Measurements from ENCODE around the gene ABLIM3.

ABLIM3 gene

DNA sequence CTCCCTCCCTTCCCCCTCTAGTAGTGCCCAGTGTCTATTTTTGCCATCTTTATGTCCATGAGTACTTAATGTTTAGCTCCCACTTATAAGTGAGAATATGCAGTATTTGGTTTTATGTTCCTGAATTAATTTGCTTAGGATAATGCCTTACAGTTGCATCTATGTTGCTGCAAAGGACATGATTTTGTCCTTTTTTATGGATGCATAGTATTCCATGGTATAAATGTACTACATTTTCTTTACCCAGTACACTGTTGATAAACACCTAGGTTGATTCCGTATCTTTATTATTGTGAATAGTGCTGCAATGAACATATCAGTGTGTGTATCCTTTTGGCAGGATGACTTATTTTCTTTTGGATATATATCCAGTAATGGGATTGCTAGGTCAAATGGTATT is 3.8 kb downstream of the ABLIM3 start:
- no peak overlapping the region for H3K27ac ChIP-seq
- no peaks in the 10 kb centered on the region for H3K36me3 ChIP-seq (ENCODE audit: insufficient read depth)
- H3K4me1 ChIP-seq (ENCODE audit: low read depth, poor library complexity, severe bottlenecking) = no peaks in the 10 kb centered on the region
- H2AFZ ChIP-seq (ENCODE audit: low read depth) = no peak overlapping the region
- H3K4me3 ChIP-seq (IDR thresholded peaks at IDR 0.05; ENCODE audit: insufficient read depth, low read depth, low read length) = no peak overlapping the region
- TF ChIP-seq, protein P1, sequence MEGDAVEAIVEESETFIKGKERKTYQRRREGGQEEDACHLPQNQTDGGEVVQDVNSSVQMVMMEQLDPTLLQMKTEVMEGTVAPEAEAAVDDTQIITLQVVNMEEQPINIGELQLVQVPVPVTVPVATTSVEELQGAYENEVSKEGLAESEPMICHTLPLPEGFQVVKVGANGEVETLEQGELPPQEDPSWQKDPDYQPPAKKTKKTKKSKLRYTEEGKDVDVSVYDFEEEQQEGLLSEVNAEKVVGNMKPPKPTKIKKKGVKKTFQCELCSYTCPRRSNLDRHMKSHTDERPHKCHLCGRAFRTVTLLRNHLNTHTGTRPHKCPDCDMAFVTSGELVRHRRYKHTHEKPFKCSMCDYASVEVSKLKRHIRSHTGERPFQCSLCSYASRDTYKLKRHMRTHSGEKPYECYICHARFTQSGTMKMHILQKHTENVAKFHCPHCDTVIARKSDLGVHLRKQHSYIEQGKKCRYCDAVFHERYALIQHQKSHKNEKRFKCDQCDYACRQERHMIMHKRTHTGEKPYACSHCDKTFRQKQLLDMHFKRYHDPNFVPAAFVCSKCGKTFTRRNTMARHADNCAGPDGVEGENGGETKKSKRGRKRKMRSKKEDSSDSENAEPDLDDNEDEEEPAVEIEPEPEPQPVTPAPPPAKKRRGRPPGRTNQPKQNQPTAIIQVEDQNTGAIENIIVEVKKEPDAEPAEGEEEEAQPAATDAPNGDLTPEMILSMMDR (conservative IDR thresholded peaks at IDR 0.05; ENCODE audit: low read depth, low read length) = no peak
- no peak overlapping the region for H3K9ac ChIP-seq
- H3K79me2 ChIP-seq (ENCODE audit: insufficient read depth, low read depth) = no peaks in the 10 kb centered on the region
- H3K27me3 ChIP-seq (ENCODE audit: insufficient read depth, low read depth) = no peaks in the 10 kb centered on the region
- no peak overlapping the region for H3K4me2 ChIP-seq
- H4K20me1 ChIP-seq (ENCODE audit: insufficient read depth) = no peaks in the 10 kb centered on the region

DNA sequence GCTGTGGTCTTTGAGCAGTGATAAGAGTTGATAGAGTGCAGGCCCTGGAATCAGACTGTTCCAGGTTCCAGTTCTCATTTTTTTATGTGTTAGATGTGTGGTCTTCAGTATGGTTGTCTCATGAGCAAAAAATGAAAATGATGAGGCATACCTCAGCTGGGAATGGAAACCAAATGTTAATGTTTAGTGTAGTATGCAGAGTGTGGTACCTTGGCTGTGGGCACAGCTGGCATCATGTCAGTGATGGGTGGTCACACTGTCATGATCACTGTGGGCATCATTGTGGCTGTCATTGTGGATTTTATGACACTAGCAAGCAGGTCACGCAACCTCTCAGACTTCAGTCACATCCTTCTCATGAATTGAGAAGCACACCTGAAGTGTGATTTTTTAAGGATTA is 6.4 kb downstream of the ABLIM3 start:
- TF ChIP-seq, protein P1 (conservative IDR thresholded peaks at IDR 0.05; ENCODE audit: low read depth, low read length) = no peak
- H2AFZ ChIP-seq (ENCODE audit: low read depth) = no peak overlapping the region
- H3K79me2 ChIP-seq (ENCODE audit: insufficient read depth, low read depth) = no peaks in the 10 kb centered on the region
- H3K36me3 ChIP-seq (ENCODE audit: insufficient read depth) = no peaks in the 10 kb centered on the region
- no peaks in the 10 kb centered on the region for H3K27me3 ChIP-seq (ENCODE audit: insufficient read depth, low read depth)
- no peak overlapping the region for H3K4me3 ChIP-seq (IDR thresholded peaks at IDR 0.05; ENCODE audit: insufficient read depth, low read depth, low read length)
- H4K20me1 ChIP-seq (ENCODE audit: insufficient read depth) = no peaks in the 10 kb centered on the region
- H3K27ac ChIP-seq = no peak overlapping the region
- no peak overlapping the region for H3K4me2 ChIP-seq
- no peak overlapping the region for H3K9ac ChIP-seq
- H3K4me1 ChIP-seq (ENCODE audit: low read depth, poor library complexity, severe bottlenecking) = no peaks in the 10 kb centered on the region

DNA sequence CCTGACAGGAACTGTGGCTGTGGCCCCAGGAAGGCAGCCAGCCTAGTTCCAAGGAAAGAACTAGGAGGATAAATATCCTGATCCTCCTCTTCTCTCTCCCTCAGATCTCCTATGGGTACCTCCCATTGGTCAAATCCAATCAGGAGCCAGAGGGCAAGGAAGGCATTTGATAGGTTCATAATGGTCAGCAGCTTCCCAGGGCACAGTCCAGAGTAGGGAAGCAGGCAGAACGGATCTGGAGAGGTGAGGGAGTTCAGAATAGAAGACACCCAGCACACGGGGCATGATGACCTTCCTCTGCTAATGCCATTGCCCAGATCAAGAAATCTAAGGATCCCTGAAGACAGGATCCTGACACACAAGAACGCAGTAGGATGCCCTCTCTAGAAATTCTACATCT is 8.6 kb downstream of the ABLIM3 start:
- H3K9ac ChIP-seq = no peak overlapping the region
- no peak overlapping the region for H3K4me2 ChIP-seq
- no peak overlapping the region for H3K4me3 ChIP-seq (IDR thresholded peaks at IDR 0.05; ENCODE audit: insufficient read depth, low read depth, low read length)
- no peak overlapping the region for H3K27ac ChIP-seq
- H3K79me2 ChIP-seq (ENCODE audit: insufficient read depth, low read depth) = no peaks in the 10 kb centered on the region
- H3K36me3 ChIP-seq (ENCODE audit: insufficient read depth) = no peaks in the 10 kb centered on the region
- H2AFZ ChIP-seq (ENCODE audit: low read depth) = no peak overlapping the region
- no peaks in the 10 kb centered on the region for H4K20me1 ChIP-seq (ENCODE audit: insufficient read depth)
- H3K27me3 ChIP-seq (ENCODE audit: insufficient read depth, low read depth) = no peaks in the 10 kb centered on the region
- TF ChIP-seq, protein P1 (conservative IDR thresholded peaks at IDR 0.05; ENCODE audit: low read depth, low read length) = no peak
- no peaks in the 10 kb centered on the region for H3K4me1 ChIP-seq (ENCODE audit: low read depth, poor library complexity, severe bottlenecking)

DNA sequence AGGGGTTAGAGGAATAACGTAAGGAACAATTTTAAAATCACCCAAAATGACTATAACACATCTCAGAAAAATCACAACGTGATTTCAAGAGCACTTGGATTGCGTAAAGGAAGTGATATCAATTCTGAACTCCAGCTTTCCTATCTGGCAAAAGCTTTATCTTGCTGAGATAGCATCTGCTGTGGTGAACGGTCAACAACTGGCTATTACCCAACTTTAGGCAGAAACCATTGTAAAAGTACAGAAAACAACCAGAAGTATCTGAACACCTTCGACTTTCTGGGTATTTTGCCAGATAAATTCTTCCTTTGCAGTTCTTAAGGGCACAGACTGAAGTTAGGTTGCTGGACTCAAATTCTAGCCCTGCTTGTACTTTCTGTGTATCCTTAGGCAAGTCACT is 9.2 kb downstream of the ABLIM3 start:
- no peak overlapping the region for H2AFZ ChIP-seq (ENCODE audit: low read depth)
- H3K9ac ChIP-seq = no peak overlapping the region
- no peaks in the 10 kb centered on the region for H3K4me1 ChIP-seq (ENCODE audit: low read depth, poor library complexity, severe bottlenecking)
- H3K4me3 ChIP-seq (IDR thresholded peaks at IDR 0.05; ENCODE audit: insufficient read depth, low read depth, low read length) = no peak overlapping the region
- H3K27ac ChIP-seq = no peak overlapping the region
- H3K27me3 ChIP-seq (ENCODE audit: insufficient read depth, low read depth) = no peaks in the 10 kb centered on the region
- H3K4me2 ChIP-seq = no peak overlapping the region
- TF ChIP-seq, protein P1 (conservative IDR thresholded peaks at IDR 0.05; ENCODE audit: low read depth, low read length) = no peak
- no peaks in the 10 kb centered on the region for H3K79me2 ChIP-seq (ENCODE audit: insufficient read depth, low read depth)
- H4K20me1 ChIP-seq (ENCODE audit: insufficient read depth) = no peaks in the 10 kb centered on the region
- no peaks in the 10 kb centered on the region for H3K36me3 ChIP-seq (ENCODE audit: insufficient read depth)

DNA sequence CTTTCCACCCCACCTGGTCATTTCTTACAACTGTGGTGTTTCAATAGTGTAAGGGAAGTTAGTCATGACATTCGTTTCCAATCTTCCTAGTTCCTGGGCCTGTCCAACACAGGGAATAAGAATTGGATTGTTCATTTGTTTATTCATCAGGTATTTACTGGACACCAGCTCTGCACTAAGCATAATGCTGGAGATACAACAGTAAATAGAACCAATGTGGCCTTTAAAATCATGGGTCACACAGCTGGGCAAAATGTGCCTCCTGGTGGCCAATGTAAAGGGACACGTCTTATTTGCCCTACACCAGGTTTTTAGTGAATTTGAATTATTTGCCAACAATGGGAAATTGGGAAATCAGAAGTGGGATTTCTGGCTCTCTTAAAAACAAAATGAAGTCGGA is 10.4 kb downstream of the ABLIM3 start:
- Histone ChIP-seq H3K4me2 (no peak overlapping the region), H4K20me1 (ENCODE audit: insufficient read depth) (no peaks in the 10 kb centered on the region), H3K79me2 (ENCODE audit: insufficient read depth, low read depth) (no peaks in the 10 kb centered on the region), H3K4me3 (IDR thresholded peaks at IDR 0.05; ENCODE audit: insufficient read depth, low read depth, low read length) (no peak overlapping the region), H2AFZ (ENCODE audit: low read depth) (no peak overlapping the region), H3K36me3 (ENCODE audit: insufficient read depth) (no peaks in the 10 kb centered on the region), H3K27me3 (ENCODE audit: insufficient read depth, low read depth) (no peaks in the 10 kb centered on the region), H3K4me1 (ENCODE audit: low read depth, poor library complexity, severe bottlenecking) (no peaks in the 10 kb centered on the region), H3K9ac (no peak overlapping the region), H3K27ac (no peak overlapping the region)
- TF ChIP-seq, protein P1 (conservative IDR thresholded peaks at IDR 0.05; ENCODE audit: low read depth, low read length) = 0 out of 2 replicates have a peak, but pooled peaks have one; percentile 29

Measured in KMS-11 (cell line).